GM12875 (cell line): ENCODE results near the gene C18orf32.

Source experiments
- H3K4me3 ChIP-seq: one replicate; pipeline ENCODE4 v1.5.1; 2011; ENCODE audit warnings: low read depth, low read length, control low read depth
- TF ChIP-seq, protein P1 (sequence below): IDR thresholded peaks from 2 replicates; pipeline ENCODE4 v1.5.1; 2011; ENCODE audit warnings: low read depth, mild to moderate bottlenecking, control low read depth, inconsistent platforms, low read length, moderate library complexity, borderline replicate concordance; ENCODE audit not compliant: insufficient read depth

The C18orf32 gene

GRCh38 chr18:49490246-49490762, 3.3 kb upstream of the C18orf32 start:
- H3K4me3 ChIP-seq = peak overlapping the region; percentile 18
- TF ChIP-seq, protein P1, sequence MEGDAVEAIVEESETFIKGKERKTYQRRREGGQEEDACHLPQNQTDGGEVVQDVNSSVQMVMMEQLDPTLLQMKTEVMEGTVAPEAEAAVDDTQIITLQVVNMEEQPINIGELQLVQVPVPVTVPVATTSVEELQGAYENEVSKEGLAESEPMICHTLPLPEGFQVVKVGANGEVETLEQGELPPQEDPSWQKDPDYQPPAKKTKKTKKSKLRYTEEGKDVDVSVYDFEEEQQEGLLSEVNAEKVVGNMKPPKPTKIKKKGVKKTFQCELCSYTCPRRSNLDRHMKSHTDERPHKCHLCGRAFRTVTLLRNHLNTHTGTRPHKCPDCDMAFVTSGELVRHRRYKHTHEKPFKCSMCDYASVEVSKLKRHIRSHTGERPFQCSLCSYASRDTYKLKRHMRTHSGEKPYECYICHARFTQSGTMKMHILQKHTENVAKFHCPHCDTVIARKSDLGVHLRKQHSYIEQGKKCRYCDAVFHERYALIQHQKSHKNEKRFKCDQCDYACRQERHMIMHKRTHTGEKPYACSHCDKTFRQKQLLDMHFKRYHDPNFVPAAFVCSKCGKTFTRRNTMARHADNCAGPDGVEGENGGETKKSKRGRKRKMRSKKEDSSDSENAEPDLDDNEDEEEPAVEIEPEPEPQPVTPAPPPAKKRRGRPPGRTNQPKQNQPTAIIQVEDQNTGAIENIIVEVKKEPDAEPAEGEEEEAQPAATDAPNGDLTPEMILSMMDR = no peak

GRCh38 chr18:49487711-49488310, 777 bp upstream of the C18orf32 start:
- no peak overlapping the region for H3K4me3 ChIP-seq

GRCh38 chr18:49486606-49486952, 455 bp downstream of the C18orf32 start:
- peak overlapping the region; percentile 70 for H3K4me3 ChIP-seq
- TF ChIP-seq, protein P1 = no peak

More at GRCh38 chr18:49487711-49488310, 777 bp upstream of the C18orf32 start:
- TF ChIP-seq, protein P1 = no peak

- TF ChIP-seq, protein P1 = no peak
- peak overlapping the region; percentile 70 for H3K4me3 ChIP-seq
Observed at GRCh38 chr18:49486134-49486533, 900 bp downstream of the C18orf32 start.

DNA sequence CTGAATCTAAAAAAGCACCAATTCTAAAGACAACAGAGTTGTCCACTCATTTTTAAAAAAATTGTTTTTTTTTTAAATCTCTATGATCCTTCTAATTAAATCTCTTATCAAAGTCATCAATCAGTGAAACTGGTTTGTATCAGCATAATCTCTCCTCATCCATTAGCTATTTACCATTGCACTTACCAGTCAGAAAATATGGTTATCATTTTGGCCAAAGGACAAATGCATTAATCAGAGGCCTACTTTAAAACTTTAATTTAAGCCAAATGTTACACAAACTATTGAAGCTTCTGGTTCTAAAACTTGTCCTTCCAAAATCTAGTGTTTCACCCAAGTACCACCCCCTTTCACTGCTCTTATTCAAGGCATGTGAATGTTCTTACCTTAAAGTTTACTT, 3.8 kb downstream of the C18orf32 start:
- no peak overlapping the region for H3K4me3 ChIP-seq
- TF ChIP-seq, protein P1 = no peak

- no peak overlapping the region for H3K4me3 ChIP-seq
- TF ChIP-seq, protein P1 = no peak
Observed at GRCh38 chr18:49481907-49482306, 5.1 kb downstream of the C18orf32 start.

GRCh38 chr18:49481317-49481716, 5.7 kb downstream of the C18orf32 start:
- TF ChIP-seq, protein P1 = no peak
- no peak overlapping the region for H3K4me3 ChIP-seq
